SJSA1 (cell line): ENCODE measurements around the gene FRMPD4. TPM values are rescaled to one million over a fixed set of nuclear protein-coding genes. Genes with fewer than 3 reads are reported as not detected.

ENCODE experiments used
- DNase-seq, 2 experiments: peaks; one replicate each; pipeline ENCODE4 v3.0.0-alpha.2; 2015 to 2020; ENCODE audit warnings: low spot score in 2 of 2, low read depth in 1 of 2
- H3K27ac ChIP-seq: fragments of 250-450 bp; sonication (Bioruptor Pico); 2 replicates; pipeline ENCODE4 v1.5.1; 2020; ENCODE audit warnings: mild to moderate bottlenecking, moderate library complexity
- H3K27me3 ChIP-seq: fragments of 250-450 bp; sonication (Bioruptor Pico); replicated peaks from 2 replicates; pipeline ENCODE4 v1.5.1; 2020; ENCODE audit warnings: mild to moderate bottlenecking, moderate library complexity
- H3K36me3 ChIP-seq: fragments of 250-450 bp; sonication (Bioruptor Pico); 2 replicates; pipeline ENCODE4 v1.5.1; 2020; ENCODE audit warnings: mild to moderate bottlenecking
- H3K4me1 ChIP-seq: fragments of 250-450 bp; sonication (Bioruptor Pico); replicated peaks from 2 replicates; pipeline ENCODE4 v1.6.1; 2021; ENCODE audit warnings: mild to moderate bottlenecking
- H3K4me3 ChIP-seq: fragments of 250-450 bp; sonication (Bioruptor Pico); 2 replicates; pipeline ENCODE4 v1.5.1; 2020; ENCODE audit warnings: mild to moderate bottlenecking
- H3K9me3 ChIP-seq: fragments of 250-450 bp; sonication (Bioruptor Pico); replicated peaks from 2 replicates; pipeline ENCODE4 v1.5.1; 2020; ENCODE audit warnings: mild to moderate bottlenecking
- total RNA-seq: library from RNA; depleted of rRNA; stranded (reverse); fragments of >200 nt; shearing (Covaris generic); gene quantifications from 2 replicates; pipeline ENCODE4 v1.2.3, GENCODE V29; 2014

FRMPD4 gene
- total RNA-seq, 1 experiment from 2014 or later, result 0.03 TPM

DNA sequence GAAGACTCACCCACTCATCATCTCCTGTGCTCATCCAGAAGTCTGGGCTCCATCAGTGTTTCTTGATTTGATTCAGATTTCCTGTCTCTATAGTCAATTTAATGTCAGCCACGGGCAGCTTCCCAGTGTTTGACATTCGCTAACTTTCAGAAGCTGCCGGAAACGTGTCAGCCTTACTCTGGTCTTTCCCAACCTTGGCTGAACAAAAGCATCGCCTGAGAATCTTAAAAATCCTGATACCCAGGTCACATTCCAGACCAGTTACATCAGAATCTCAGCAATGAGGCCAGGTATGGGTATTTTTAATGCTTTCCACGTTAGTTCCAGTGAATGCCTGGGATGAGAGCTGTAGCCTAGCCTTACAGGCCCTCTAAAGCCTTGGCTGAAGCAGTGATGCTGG lies 233.8 kb downstream of the FRMPD4 start:
- Histone ChIP-seq H3K9me3 (no peaks in the 10 kb centered on the region), H3K27me3 (no peaks in the 10 kb centered on the region), H3K27ac (no peak overlapping the region), H3K4me3 (no peak overlapping the region), H3K36me3 (no peaks in the 10 kb centered on the region), H3K4me1 (no peaks in the 10 kb centered on the region)
- DNase-seq, result no peak

DNA sequence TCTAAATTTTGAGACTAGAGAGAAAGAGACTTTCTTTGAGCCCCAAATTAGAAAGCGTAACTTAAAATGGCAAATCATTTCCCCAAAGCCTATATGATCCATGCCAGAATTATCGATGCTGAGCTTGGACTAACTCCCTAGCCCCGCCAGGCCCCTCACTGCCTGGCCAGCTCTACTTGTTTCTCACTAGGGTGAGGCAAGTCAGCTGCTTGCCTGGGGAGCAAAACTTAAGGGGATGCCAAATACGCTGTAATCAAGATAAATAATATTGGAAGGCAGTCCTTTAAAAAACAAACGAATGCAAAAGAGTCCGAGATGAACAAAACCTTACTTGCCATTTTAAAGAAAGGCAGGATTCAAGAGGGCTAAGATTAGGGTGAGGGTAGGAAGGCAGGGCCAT lies 236.0 kb downstream of the FRMPD4 start:
- no peak for DNase-seq
- H3K27me3 ChIP-seq, result no peaks in the 10 kb centered on the region

DNA sequence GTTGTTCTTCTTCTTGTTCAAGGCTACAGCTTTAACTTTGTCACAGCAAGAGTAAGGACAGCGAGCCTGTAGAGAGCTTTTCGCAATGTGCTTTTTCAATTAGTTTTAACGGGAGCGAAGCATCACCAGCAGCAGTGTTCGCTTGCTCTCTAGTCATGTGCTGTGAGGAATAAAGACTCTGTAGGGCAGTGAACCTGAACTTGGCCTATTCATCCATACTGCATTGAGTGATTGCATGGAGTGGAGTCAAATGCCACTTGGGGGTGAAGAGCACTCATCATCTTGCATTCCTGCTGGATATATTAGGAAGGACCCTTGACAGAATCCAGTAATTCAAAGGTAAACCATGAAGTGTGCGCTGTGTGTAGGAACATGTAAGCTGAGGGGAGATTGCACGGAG lies 240.0 kb downstream of the FRMPD4 start:
- Histone ChIP-seq H3K27ac (no peak overlapping the region), H3K36me3 (no peaks in the 10 kb centered on the region), H3K4me3 (no peak overlapping the region), H3K27me3 (no peaks in the 10 kb centered on the region), H3K9me3 (no peaks in the 10 kb centered on the region), H3K4me1 (no peaks in the 10 kb centered on the region)
- no peak for DNase-seq

More for the DNA sequence above, 236.0 kb downstream of the FRMPD4 start:
- no peak overlapping the region for H3K4me3 ChIP-seq
- H3K4me1 ChIP-seq, result no peaks in the 10 kb centered on the region
- no peak overlapping the region for H3K27ac ChIP-seq
- no peaks in the 10 kb centered on the region for H3K36me3 ChIP-seq
- H3K9me3 ChIP-seq, result no peaks in the 10 kb centered on the region

DNA sequence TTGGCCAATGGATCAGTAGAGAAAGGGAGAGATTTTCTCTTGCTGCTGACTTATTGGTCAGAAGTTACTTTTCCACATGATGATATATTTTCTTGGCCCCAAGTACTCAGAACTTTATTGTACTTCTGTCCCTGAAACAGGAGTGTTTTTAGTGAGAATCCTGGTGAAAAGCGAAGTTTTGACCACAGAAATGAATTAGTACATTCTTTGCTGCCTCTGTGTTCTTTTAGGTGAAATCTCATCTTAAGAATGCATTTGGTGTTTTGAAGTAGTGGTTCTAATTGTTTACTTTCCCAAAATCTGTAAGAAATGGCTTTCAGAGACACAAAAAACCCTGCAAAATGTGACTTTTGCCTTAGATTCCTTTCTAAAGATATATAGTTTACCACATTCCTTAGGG lies 240.4 kb downstream of the FRMPD4 start:
- H3K27ac ChIP-seq, result no peak overlapping the region
- no peaks in the 10 kb centered on the region for H3K9me3 ChIP-seq
- H3K36me3 ChIP-seq, result no peaks in the 10 kb centered on the region
- no peaks in the 10 kb centered on the region for H3K4me1 ChIP-seq
- H3K27me3 ChIP-seq, result no peaks in the 10 kb centered on the region
- DNase-seq, result no peak
- no peak overlapping the region for H3K4me3 ChIP-seq

DNA sequence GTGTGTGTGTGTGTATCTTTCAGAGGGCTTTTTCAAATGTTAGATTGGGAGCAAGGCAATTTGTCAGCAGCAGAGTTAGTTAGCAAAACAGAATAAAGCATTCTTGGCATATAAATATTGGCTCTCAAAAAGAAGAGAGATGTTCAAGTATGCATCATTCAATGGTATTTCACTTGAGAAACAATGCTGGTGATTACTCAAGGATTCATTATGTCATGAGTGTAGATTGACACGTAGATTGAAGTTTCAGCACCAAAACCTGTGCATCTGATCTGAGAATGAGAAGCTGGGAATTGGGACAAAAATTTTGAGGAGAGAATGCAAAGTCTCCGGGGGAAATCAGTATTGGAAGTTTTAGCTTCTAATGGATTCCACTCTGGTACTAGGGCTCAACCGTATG lies 241.4 kb downstream of the FRMPD4 start:
- DNase-seq, result no peak

DNA sequence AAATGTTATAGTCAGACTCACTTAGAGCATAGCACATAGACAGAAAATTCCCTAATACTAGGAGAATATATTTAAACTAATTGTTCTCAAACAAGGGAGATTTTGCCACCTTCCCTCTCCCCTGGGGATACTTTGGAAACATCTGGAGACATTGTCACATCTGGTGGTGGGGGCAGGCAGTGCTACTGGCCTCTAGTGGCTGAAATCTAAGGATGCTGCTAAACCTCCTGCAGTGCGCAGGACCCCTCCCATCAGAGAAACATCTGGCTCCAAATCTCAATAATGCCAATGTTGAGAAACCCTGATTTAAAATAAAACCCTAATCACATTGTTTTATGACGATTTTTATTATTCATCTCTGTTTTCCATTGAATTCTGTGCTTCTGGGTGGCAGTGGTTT lies 244.9 kb downstream of the FRMPD4 start:
- Histone ChIP-seq H3K27ac (no peak overlapping the region), H3K36me3 (no peaks in the 10 kb centered on the region), H3K27me3 (no peaks in the 10 kb centered on the region), H3K9me3 (no peaks in the 10 kb centered on the region), H3K4me3 (no peak overlapping the region), H3K4me1 (no peaks in the 10 kb centered on the region)
- no peak for DNase-seq

More for the DNA sequence above, 241.4 kb downstream of the FRMPD4 start:
- H3K27me3 ChIP-seq, result no peaks in the 10 kb centered on the region
- H3K36me3 ChIP-seq, result no peaks in the 10 kb centered on the region
- H3K4me1 ChIP-seq, result no peaks in the 10 kb centered on the region
- H3K27ac ChIP-seq, result no peak overlapping the region
- no peaks in the 10 kb centered on the region for H3K9me3 ChIP-seq
- no peak overlapping the region for H3K4me3 ChIP-seq

DNA sequence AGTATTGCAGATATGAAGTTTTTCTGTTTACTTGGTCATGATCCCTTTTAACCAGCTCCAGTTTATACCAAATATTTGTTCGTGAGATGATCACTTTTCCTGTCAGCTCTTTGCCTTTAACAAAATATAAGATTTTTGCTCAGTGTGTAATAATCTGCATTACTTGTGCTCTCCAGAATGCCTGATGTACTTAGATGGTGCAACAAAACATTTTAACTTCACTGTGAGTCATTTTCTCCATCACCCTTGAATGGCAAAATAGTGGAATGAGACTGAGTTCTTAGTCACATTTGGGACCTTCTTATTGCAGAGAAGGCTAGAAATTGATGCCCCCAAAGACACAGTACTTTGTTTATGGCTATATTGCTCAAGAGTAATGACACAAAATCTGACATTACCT lies 252.0 kb downstream of the FRMPD4 start:
- Histone ChIP-seq H3K4me1 (no peaks in the 10 kb centered on the region), H3K9me3 (no peaks in the 10 kb centered on the region), H3K27me3 (no peaks in the 10 kb centered on the region), H3K36me3 (no peaks in the 10 kb centered on the region), H3K27ac (no peak overlapping the region), H3K4me3 (no peak overlapping the region)
- no peak for DNase-seq

DNA sequence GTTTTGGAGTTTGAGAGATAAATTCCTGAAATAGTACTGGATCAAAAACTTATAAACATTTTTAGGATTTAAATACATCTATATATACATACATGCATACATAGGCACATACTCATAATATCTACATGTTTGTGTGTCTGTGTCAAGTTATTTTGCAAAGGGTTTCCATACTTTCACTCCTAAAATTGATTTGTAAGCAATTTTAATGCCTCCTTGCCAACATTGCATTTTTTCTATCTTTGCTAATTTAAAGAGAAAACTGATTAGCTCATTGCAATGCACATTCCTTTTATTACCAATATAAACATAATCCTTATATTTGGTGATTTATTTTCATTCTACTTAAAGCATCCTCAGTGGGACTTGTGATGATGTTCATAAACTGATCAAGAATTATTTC lies 258.3 kb downstream of the FRMPD4 start:
- H3K4me1 ChIP-seq, result no peaks in the 10 kb centered on the region
- H3K36me3 ChIP-seq, result no peaks in the 10 kb centered on the region
- H3K9me3 ChIP-seq, result no peaks in the 10 kb centered on the region
- no peak for DNase-seq
- H3K27me3 ChIP-seq, result no peaks in the 10 kb centered on the region
- no peak overlapping the region for H3K4me3 ChIP-seq
- no peak overlapping the region for H3K27ac ChIP-seq

DNA sequence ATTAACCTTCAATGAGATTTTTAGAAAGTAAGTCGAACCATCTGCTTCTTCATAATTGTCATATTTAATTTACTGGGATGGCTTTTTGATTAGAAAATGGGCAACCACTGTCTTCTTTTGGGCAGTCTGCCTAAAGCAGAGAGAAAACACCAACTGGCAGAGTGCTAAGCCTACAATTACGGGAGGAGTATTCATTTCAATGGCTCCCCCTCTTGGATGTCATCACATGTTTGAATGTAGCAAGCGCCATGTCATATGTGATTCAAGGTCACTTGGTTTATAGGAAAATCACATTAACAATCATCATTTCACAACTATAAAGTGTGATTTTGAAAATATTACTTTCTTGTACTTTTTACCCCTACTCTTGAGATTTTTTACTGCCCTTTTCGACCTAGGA lies 261.9 kb downstream of the FRMPD4 start:
- no peak for DNase-seq
- H3K36me3 ChIP-seq, result no peaks in the 10 kb centered on the region
- no peaks in the 10 kb centered on the region for H3K4me1 ChIP-seq
- no peak overlapping the region for H3K4me3 ChIP-seq
- H3K27ac ChIP-seq, result no peak overlapping the region
- H3K27me3 ChIP-seq, result no peaks in the 10 kb centered on the region
- no peaks in the 10 kb centered on the region for H3K9me3 ChIP-seq

DNA sequence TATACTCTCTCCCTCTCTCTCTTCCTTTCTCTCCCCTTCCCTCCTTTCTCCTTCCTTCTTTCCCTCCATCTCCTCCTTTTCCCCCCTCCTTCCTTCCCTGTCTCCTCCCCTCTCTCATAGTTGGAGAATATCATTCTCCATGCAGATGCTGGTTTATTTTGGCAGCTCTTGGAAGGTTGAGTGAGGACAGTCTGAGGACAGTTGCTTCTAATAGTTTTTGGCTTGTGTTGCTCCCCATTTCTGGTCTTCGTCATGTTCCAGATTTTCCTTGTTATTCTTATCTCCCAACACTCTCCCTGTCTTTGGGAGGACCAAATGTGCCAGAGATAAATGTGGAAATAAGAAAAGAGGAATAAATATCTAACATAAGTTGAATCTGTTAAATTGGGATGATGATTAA lies 263.0 kb downstream of the FRMPD4 start:
- Histone ChIP-seq H3K4me3 (no peak overlapping the region), H3K36me3 (no peaks in the 10 kb centered on the region), H3K4me1 (no peaks in the 10 kb centered on the region), H3K9me3 (no peaks in the 10 kb centered on the region), H3K27ac (no peak overlapping the region), H3K27me3 (no peaks in the 10 kb centered on the region)
- no peak for DNase-seq

DNA sequence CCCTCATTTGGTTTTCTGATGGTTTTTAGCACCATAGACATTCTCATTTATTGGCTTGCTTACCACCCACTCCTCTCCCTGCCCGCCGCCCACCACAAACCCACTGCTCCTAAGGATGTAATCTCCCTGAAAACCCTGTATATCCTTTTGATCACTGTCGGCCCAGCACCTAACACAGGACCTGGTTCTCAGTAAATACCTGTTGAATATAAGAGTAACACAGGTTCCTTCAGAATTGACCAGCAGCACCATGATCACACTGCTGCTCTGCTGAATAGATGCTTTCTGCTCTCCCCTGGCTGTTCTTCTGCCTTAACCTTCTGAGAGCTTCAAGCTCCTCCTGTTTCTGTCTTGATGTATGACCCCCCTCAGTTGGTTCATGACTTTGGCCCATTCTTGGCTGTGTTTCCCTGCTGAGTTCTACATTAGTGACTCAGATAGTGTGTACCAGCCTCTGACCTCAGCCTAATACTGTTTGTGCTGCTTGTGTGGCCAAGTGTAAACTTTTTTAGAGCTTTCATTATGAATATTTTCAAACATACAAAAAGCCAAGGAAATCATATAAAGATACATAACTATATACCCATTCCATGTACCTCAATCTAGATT lies 265.3 kb downstream of the FRMPD4 start:
- Histone ChIP-seq H3K27me3 (no peaks in the 10 kb centered on the region), H3K4me3 (no peak overlapping the region), H3K9me3 (no peaks in the 10 kb centered on the region), H3K36me3 (no peaks in the 10 kb centered on the region), H3K4me1 (no peaks in the 10 kb centered on the region), H3K27ac (no peak overlapping the region)
- no peak for DNase-seq

DNA sequence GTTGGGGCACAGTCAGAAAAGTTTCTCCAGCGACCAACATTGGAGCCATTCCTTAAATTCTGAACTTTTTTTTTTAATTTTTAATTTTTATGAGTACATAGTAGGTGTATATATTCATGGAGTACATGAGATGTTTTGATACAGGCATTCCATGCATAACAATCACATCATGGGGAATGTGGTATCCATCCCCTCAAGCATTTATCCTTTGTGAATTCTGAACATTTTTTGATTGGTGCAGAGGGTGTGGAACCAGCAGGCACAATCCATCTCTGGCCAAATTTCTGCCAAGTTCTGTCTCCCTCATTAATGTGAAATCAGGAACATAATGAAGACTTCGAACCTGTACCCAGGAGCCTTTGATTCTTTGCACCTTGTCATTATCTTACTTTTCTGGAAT lies 267.0 kb downstream of the FRMPD4 start:
- H3K36me3 ChIP-seq, result no peaks in the 10 kb centered on the region
- no peaks in the 10 kb centered on the region for H3K27me3 ChIP-seq
- H3K9me3 ChIP-seq, result no peaks in the 10 kb centered on the region
- H3K27ac ChIP-seq, result no peak overlapping the region
- no peak for DNase-seq
- no peaks in the 10 kb centered on the region for H3K4me1 ChIP-seq
- H3K4me3 ChIP-seq, result no peak overlapping the region

DNA sequence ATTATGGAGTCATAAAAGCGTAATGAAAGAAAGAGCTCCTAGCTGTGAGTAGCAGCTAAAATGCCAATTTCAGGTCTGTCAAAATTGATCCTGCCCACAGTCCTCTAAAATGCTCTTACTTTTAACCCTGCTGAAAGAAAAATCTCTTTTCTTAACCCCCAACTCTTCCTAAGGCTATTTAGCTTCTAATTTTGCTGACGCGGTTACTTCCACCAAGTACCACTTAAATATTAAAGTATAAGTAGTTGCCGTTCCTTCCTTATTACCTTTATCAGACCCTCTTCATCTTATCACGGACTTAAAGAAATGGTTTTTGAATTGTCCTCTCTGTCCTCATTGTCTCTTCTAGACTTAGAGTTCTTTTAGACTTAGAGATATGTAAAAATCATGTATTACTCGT lies 272.2 kb downstream of the FRMPD4 start:
- H3K27me3 ChIP-seq, result no peaks in the 10 kb centered on the region
- no peak overlapping the region for H3K27ac ChIP-seq
- no peaks in the 10 kb centered on the region for H3K9me3 ChIP-seq
- H3K36me3 ChIP-seq, result no peaks in the 10 kb centered on the region
- H3K4me1 ChIP-seq, result no peaks in the 10 kb centered on the region
- no peak overlapping the region for H3K4me3 ChIP-seq
- no peak for DNase-seq

DNA sequence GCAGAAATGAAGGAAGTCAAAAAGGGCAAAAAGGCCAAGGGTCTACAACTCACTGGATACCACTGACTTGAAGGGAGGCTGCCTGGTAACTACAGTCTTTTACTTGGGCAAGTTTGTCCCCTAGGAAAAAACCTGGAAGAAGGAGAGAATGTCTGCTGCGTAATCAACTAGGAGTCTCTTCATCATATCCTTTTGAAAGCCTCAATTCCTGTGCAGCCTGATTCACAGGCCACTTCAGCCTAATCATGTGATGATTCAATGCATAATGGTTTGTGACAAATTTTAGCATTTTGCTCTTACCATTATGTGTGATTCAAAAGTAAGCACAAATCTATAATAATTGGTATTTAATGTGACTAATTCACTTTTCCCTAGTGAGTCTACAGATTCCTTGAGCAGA lies 273.6 kb downstream of the FRMPD4 start:
- Histone ChIP-seq H3K27me3 (no peaks in the 10 kb centered on the region), H3K9me3 (no peaks in the 10 kb centered on the region), H3K36me3 (no peaks in the 10 kb centered on the region), H3K4me3 (no peak overlapping the region), H3K27ac (no peak overlapping the region), H3K4me1 (no peaks in the 10 kb centered on the region)
- DNase-seq, result no peak

DNA sequence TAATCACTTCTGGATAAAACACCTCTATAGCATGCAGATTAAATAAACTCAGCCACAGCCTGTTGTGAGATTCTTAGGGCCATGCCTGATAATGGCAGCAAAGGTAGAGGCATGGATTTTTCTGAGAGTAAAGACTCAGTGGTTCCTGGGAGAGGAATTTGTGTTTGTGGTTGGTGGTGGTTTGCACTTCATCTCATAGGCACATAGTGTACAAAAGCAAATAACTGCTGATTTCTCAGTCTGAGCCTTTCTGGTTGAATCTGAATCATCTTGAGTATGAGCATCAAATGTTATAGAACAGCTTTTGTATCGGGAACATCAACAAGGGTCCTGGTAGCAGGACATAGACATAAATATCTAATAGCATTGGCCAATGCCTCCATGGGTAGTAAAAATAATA lies 274.3 kb downstream of the FRMPD4 start:
- Histone ChIP-seq H3K9me3 (no peaks in the 10 kb centered on the region), H3K36me3 (no peaks in the 10 kb centered on the region), H3K4me3 (no peak overlapping the region), H3K27me3 (no peaks in the 10 kb centered on the region), H3K4me1 (no peaks in the 10 kb centered on the region), H3K27ac (no peak overlapping the region)
- DNase-seq, result no peak
